ENCODE data around the gene RAVER1.
"Not testable (repeated sequence)": the region's sequence is repeated elsewhere in the genome, so short reads cannot be mapped to it uniquely, and the experiment has no call there.

RAVER1 gene

GRCh38 chr19:10332965-10333757, at the start of gene RAVER1:
Gene RAVER1, minus strand, starts transcription at chr19:10333529. Its CDS starts 22 bp downstream, at chr19:10333507.
- peak; percentile 99 for DNase-seq (ENCODE audit: low spot score)

- DNase-seq (ENCODE audit: low spot score), result not testable (repeated sequence)
Measured at GRCh38 chr19:10383223-10383499, 49.8 kb upstream of the RAVER1 start.

- peak; percentile 99 for DNase-seq (ENCODE audit: low spot score)
Measured at GRCh38 chr19:10380313-10381102, 47.2 kb upstream of the RAVER1 start, which contains the start of gene TYK2. Gene TYK2, minus strand, starts transcription at chr19:10380572. Its CDS starts 2,166 bp downstream, at chr19:10378406.

GRCh38 chr19:10379880-10380312, 46.6 kb upstream of the RAVER1 start:
- DNase-seq (ENCODE audit: low spot score), result peak; percentile 45

GRCh38 chr19:10378124-10378523, 44.8 kb upstream of the RAVER1 start:
- DNase-seq (ENCODE audit: low spot score), result no peak

GRCh38 chr19:10377140-10377640, 43.9 kb upstream of the RAVER1 start:
- DNase-seq (ENCODE audit: low spot score), result not testable (repeated sequence)

- DNase-seq (ENCODE audit: low spot score), result no peak
Measured at GRCh38 chr19:10374931-10375330, 41.6 kb upstream of the RAVER1 start.

- DNase-seq (ENCODE audit: low spot score), result no peak
Measured at GRCh38 chr19:10372690-10373089, 39.4 kb upstream of the RAVER1 start.

- DNase-seq (ENCODE audit: low spot score), result peak; percentile 48
Measured at GRCh38 chr19:10368101-10368803, 34.9 kb upstream of the RAVER1 start.

GRCh38 chr19:10366950-10367512, 33.7 kb upstream of the RAVER1 start:
- not testable (repeated sequence) for DNase-seq (ENCODE audit: low spot score)

GRCh38 chr19:10365518-10365917, 32.2 kb upstream of the RAVER1 start:
- DNase-seq (ENCODE audit: low spot score), result no peak

- DNase-seq (ENCODE audit: low spot score), result no peak
Measured at GRCh38 chr19:10364644-10365043, 31.3 kb upstream of the RAVER1 start.

- no peak for DNase-seq (ENCODE audit: low spot score)
Measured at GRCh38 chr19:10363789-10364281, 30.5 kb upstream of the RAVER1 start.

GRCh38 chr19:10362259-10362658, 28.9 kb upstream of the RAVER1 start:
- no peak for DNase-seq (ENCODE audit: low spot score)

GRCh38 chr19:10361569-10362011, 28.3 kb upstream of the RAVER1 start:
- no peak for DNase-seq (ENCODE audit: low spot score)

GRCh38 chr19:10356431-10356830, 23.1 kb upstream of the RAVER1 start:
- DNase-seq (ENCODE audit: low spot score), result no peak

GRCh38 chr19:10353793-10354391, 20.6 kb upstream of the RAVER1 start:
- DNase-seq (ENCODE audit: low spot score), result no peak

GRCh38 chr19:10352764-10353671, 19.7 kb upstream of the RAVER1 start:
- DNase-seq (ENCODE audit: low spot score), result no peak

- DNase-seq (ENCODE audit: low spot score), result no peak
Measured at GRCh38 chr19:10346509-10346908, 13.2 kb upstream of the RAVER1 start.

GRCh38 chr19:10344780-10345179, 11.5 kb upstream of the RAVER1 start:
- no peak for DNase-seq (ENCODE audit: low spot score)

All from D341Med (cell line).